GM23338 (cell line): ENCODE data around the gene TEX9.

ENCODE experiments used
- CREB1 ChIP-seq: fragments of 250-450 bp; sonication (Bioruptor Pico); IDR thresholded peaks from 2 replicates; pipeline ENCODE4 v1.5.0; 2020; ENCODE audit warnings: low read depth, mild to moderate bottlenecking, moderate library complexity
- EZH2 ChIP-seq: fragments of 200-600 bp; sonication (generic); IDR thresholded peaks from one replicate; pipeline ENCODE4 v1.8.0; 2017; ENCODE audit warnings: antibody characterized with exemption, mild to moderate bottlenecking, low read depth; ENCODE audit not compliant: unreplicated experiment
- EZH2phosphoT487 ChIP-seq: fragments of 200-600 bp; sonication (generic); IDR thresholded peaks from one replicate; pipeline ENCODE4 v1.8.1; 2018; ENCODE audit warnings: antibody characterized with exemption; ENCODE audit not compliant: unreplicated experiment
- JUNB ChIP-seq: IDR thresholded peaks from one replicate; pipeline ENCODE4 v1.6.1; 2016; ENCODE audit warnings: antibody characterized with exemption; ENCODE audit not compliant: unreplicated experiment
- NANOG ChIP-seq: IDR thresholded peaks from 2 replicates; pipeline ENCODE4 v1.6.1; 2016; ENCODE audit warnings: antibody characterized with exemption, borderline replicate concordance
- POLR2AphosphoS5 ChIP-seq: IDR thresholded peaks from 2 replicates; pipeline ENCODE4 v1.6.1; 2016; ENCODE audit warnings: antibody characterized with exemption, low read depth
- ZNF114 ChIP-seq: fragments of 250-450 bp; sonication (Bioruptor Pico); IDR thresholded peaks from 2 replicates; pipeline ENCODE4 v1.5.0; 2020; ENCODE audit warnings: mild to moderate bottlenecking, moderate library complexity
- ZNF331 ChIP-seq: fragments of 250-450 bp; sonication (Bioruptor Pico); IDR thresholded peaks from 2 replicates; pipeline ENCODE4 v1.5.0; 2020; ENCODE audit warnings: low read depth, mild to moderate bottlenecking, moderate library complexity
- TF ChIP-seq, protein P1 (sequence below), 2 experiments: fragments of 200-600 bp in 1 of 2; sonication (generic) in 1 of 2; conservative IDR thresholded peaks; 2 replicates each; pipeline versions ENCODE4 v1.5.1 to v1.6.1; 2016 to 2017; ENCODE audit warnings: antibody characterized with exemption in 2 of 2, low read depth in 2 of 2, mild to moderate bottlenecking in 2 of 2, moderate library complexity in 1 of 2
- TF ChIP-seq, protein P2 (sequence below): IDR thresholded peaks from one replicate; pipeline ENCODE4 v1.6.1; 2018; ENCODE audit warnings: antibody characterized with exemption; ENCODE audit not compliant: unreplicated experiment
- TF ChIP-seq, protein P3 (sequence below): IDR thresholded peaks from 2 replicates; pipeline ENCODE4 v1.6.1; 2016; ENCODE audit warnings: antibody characterized with exemption
- TF ChIP-seq, protein P4 (sequence below): fragments of 250-450 bp; sonication (Bioruptor Pico); IDR thresholded peaks from 2 replicates; pipeline ENCODE4 v1.5.0; 2020; ENCODE audit warnings: mild to moderate bottlenecking, moderate library complexity

DNA sequence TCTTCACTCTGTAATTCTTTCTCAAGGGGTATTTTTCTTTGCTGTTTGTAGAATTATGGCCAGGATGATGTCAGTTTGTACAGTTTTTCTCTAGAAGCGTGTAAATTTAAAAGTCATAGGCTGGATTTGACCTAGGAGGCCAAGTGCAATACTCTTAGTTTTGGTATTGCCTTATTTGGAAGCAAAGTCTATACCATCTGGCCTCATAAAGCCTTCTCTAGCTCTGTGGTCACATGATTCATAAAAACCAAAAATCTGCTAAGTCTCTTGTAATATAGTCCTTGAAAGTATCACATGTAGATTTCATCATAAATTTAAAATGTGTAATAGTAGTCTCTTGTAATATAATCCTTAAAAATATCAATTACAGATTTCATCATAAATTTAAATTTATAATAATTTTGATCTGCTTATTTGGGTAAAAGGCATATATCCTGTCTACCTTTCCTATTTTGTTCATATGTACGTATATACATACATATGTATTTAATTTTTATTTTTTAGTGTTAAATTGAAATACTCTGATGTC lies 25.6 kb downstream of the TEX9 start:
- TF ChIP-seq NANOG, result no peak
- TF ChIP-seq POLR2AphosphoS5, result no peak
- TF ChIP-seq, protein P1, sequence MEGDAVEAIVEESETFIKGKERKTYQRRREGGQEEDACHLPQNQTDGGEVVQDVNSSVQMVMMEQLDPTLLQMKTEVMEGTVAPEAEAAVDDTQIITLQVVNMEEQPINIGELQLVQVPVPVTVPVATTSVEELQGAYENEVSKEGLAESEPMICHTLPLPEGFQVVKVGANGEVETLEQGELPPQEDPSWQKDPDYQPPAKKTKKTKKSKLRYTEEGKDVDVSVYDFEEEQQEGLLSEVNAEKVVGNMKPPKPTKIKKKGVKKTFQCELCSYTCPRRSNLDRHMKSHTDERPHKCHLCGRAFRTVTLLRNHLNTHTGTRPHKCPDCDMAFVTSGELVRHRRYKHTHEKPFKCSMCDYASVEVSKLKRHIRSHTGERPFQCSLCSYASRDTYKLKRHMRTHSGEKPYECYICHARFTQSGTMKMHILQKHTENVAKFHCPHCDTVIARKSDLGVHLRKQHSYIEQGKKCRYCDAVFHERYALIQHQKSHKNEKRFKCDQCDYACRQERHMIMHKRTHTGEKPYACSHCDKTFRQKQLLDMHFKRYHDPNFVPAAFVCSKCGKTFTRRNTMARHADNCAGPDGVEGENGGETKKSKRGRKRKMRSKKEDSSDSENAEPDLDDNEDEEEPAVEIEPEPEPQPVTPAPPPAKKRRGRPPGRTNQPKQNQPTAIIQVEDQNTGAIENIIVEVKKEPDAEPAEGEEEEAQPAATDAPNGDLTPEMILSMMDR (conservative IDR thresholded peaks at IDR 0.05; ENCODE audit: low read depth in 2 of 2), result no peak
- TF ChIP-seq EZH2, result no peak
- no peak for TF ChIP-seq EZH2phosphoT487
- TF ChIP-seq CREB1 (CRISPR knock-in tag), result no peak
- TF ChIP-seq ZNF331 (CRISPR knock-in tag), result no peak
- TF ChIP-seq, protein P2, sequence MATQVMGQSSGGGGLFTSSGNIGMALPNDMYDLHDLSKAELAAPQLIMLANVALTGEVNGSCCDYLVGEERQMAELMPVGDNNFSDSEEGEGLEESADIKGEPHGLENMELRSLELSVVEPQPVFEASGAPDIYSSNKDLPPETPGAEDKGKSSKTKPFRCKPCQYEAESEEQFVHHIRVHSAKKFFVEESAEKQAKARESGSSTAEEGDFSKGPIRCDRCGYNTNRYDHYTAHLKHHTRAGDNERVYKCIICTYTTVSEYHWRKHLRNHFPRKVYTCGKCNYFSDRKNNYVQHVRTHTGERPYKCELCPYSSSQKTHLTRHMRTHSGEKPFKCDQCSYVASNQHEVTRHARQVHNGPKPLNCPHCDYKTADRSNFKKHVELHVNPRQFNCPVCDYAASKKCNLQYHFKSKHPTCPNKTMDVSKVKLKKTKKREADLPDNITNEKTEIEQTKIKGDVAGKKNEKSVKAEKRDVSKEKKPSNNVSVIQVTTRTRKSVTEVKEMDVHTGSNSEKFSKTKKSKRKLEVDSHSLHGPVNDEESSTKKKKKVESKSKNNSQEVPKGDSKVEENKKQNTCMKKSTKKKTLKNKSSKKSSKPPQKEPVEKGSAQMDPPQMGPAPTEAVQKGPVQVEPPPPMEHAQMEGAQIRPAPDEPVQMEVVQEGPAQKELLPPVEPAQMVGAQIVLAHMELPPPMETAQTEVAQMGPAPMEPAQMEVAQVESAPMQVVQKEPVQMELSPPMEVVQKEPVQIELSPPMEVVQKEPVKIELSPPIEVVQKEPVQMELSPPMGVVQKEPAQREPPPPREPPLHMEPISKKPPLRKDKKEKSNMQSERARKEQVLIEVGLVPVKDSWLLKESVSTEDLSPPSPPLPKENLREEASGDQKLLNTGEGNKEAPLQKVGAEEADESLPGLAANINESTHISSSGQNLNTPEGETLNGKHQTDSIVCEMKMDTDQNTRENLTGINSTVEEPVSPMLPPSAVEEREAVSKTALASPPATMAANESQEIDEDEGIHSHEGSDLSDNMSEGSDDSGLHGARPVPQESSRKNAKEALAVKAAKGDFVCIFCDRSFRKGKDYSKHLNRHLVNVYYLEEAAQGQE, result no peak
- TF ChIP-seq, protein P3, sequence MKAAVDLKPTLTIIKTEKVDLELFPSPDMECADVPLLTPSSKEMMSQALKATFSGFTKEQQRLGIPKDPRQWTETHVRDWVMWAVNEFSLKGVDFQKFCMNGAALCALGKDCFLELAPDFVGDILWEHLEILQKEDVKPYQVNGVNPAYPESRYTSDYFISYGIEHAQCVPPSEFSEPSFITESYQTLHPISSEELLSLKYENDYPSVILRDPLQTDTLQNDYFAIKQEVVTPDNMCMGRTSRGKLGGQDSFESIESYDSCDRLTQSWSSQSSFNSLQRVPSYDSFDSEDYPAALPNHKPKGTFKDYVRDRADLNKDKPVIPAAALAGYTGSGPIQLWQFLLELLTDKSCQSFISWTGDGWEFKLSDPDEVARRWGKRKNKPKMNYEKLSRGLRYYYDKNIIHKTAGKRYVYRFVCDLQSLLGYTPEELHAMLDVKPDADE, result no peak
- no peak for TF ChIP-seq JUNB
- TF ChIP-seq, protein P4, sequence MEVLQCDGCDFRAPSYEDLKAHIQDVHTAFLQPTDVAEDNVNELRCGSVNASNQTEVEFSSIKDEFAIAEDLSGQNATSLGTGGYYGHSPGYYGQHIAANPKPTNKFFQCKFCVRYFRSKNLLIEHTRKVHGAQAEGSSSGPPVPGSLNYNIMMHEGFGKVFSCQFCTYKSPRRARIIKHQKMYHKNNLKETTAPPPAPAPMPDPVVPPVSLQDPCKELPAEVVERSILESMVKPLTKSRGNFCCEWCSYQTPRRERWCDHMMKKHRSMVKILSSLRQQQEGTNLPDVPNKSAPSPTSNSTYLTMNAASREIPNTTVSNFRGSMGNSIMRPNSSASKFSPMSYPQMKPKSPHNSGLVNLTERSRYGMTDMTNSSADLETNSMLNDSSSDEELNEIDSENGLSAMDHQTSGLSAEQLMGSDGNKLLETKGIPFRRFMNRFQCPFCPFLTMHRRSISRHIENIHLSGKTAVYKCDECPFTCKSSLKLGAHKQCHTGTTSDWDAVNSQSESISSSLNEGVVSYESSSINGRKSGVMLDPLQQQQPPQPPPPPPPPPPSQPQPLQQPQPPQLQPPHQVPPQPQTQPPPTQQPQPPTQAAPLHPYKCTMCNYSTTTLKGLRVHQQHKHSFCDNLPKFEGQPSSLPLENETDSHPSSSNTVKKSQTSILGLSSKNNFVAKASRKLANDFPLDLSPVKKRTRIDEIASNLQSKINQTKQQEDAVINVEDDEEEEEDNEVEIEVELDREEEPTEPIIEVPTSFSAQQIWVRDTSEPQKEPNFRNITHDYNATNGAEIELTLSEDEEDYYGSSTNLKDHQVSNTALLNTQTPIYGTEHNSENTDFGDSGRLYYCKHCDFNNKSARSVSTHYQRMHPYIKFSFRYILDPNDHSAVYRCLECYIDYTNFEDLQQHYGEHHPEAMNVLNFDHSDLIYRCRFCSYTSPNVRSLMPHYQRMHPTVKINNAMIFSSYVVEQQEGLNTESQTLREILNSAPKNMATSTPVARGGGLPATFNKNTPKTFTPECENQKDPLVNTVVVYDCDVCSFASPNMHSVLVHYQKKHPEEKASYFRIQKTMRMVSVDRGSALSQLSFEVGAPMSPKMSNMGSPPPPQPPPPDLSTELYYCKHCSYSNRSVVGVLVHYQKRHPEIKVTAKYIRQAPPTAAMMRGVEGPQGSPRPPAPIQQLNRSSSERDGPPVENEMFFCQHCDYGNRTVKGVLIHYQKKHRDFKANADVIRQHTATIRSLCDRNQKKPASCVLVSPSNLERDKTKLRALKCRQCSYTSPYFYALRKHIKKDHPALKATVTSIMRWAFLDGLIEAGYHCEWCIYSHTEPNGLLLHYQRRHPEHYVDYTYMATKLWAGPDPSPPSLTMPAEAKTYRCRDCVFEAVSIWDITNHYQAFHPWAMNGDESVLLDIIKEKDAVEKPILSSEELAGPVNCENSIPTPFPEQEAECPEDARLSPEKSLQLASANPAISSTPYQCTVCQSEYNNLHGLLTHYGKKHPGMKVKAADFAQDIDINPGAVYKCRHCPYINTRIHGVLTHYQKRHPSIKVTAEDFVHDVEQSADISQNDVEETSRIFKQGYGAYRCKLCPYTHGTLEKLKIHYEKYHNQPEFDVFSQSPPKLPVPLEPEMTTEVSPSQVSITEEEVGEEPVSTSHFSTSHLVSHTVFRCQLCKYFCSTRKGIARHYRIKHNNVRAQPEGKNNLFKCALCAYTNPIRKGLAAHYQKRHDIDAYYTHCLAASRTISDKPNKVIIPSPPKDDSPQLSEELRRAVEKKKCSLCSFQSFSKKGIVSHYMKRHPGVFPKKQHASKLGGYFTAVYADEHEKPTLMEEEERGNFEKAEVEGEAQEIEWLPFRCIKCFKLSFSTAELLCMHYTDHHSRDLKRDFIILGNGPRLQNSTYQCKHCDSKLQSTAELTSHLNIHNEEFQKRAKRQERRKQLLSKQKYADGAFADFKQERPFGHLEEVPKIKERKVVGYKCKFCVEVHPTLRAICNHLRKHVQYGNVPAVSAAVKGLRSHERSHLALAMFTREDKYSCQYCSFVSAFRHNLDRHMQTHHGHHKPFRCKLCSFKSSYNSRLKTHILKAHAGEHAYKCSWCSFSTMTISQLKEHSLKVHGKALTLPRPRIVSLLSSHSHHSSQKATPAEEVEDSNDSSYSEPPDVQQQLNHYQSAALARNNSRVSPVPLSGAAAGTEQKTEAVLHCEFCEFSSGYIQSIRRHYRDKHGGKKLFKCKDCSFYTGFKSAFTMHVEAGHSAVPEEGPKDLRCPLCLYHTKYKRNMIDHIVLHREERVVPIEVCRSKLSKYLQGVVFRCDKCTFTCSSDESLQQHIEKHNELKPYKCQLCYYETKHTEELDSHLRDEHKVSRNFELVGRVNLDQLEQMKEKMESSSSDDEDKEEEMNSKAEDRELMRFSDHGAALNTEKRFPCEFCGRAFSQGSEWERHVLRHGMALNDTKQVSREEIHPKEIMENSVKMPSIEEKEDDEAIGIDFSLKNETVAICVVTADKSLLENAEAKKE, result no peak
- TF ChIP-seq ZNF114 (CRISPR knock-in tag), result no peak
